OCI-M2 (cell line): ENCODE measurements around the gene CHCHD6.

Experiments
- DNase-seq: peaks from one replicate; lab custom pipeline; 2025; ENCODE audit not compliant: unreplicated experiment; lab: John Stamatoyannopoulos, UW

The CHCHD6 gene

GRCh38 chr3:126917232-126917804 lies 213.3 kb downstream of the CHCHD6 start:
- no peak for DNase-seq

DNA sequence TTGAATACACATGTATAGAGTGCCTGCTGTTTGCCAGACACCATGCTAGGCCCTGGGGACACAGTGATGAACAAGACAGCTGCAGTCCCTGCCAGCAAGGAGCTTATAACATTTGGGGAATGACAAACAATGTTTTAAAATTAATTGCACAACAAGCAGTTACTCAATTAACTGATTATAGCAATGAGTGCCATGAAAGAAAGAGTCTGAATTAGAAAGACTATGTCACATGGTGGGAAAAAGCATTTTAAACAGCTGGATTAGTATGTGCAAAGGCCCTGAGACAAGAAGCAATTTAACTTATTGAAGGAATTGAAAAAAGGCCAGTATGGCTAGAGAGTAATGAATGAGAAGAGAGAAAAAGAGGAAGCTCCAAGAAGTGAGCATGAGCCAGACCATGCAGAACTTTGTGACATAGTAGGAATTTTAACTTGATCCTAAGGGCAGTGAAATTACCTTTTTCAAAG lies 214.3 kb downstream of the CHCHD6 start:
- no peak for DNase-seq

DNA sequence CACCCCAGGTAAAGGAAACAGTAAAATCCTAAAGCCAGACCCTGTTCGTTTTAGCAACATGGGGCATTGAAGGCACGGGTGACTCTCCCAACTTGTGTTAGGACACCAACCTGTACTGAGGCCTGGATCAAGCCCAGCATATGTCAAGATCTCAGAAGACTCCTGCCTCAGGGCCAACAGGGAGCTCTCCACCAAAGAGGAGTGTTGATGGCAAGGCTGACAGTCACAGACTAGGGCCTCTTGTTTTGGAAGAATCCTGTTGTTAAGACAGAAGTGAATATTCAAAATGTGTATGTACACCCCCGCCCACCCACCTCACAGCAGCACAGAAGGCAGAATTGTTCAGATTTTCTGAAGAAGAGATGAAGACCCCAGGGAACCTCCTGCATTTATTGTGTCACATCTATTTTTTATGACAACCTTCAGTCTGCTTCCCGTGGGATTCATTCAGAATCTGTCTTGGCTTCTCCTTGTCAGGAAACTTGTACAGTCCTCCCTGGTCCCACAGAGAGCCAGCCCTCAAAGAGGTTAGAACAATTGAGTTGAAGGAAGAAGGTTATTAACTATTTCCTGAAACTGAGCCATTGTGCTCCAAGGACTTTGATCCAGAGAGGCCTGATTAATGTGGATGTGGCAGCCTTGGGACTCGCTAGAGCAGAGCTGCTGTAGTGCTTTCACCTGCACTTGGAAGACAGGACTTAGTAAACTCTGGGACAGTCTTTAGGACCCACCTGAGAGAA lies 217.2 kb downstream of the CHCHD6 start:
- DNase-seq = no peak

DNA sequence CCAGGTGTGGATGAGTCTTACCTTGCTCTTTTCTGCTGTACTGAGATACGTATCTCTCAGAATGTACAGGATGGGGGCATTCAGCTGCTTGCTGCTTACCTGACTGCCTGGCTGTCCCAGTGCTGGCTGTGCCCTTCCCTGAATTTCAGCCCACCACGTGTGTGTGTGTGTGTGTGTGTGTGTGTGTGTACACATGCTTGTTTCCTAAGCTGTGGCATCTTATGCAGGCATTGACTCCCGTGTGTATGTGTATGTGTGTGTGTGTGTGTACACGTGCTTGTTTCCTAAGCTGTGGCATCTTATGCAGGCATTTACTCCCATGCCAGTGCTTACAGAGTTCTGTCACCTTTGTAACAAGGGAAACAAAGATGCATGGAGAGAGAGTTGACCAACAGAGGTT lies 218.4 kb downstream of the CHCHD6 start:
- no peak for DNase-seq

DNA sequence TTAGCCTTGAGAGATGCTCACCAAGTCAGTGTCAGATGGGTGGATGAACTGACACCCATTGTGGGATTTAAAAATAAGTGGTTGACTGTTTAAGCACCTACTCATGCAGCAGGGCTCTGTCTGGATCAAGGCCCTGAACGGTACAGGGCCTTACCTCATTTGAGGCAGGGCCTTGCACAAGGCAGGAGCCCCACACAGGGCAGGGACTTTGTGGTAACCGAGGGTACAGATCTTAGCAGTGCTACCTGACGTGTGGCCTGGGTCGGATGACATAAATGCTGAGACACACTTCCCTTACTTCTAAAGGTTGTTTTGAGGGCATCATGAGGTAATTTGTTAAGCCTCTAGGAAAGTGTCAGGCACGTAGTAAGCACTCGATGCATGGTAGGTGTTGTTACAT lies 219.4 kb downstream of the CHCHD6 start:
- no peak for DNase-seq

DNA sequence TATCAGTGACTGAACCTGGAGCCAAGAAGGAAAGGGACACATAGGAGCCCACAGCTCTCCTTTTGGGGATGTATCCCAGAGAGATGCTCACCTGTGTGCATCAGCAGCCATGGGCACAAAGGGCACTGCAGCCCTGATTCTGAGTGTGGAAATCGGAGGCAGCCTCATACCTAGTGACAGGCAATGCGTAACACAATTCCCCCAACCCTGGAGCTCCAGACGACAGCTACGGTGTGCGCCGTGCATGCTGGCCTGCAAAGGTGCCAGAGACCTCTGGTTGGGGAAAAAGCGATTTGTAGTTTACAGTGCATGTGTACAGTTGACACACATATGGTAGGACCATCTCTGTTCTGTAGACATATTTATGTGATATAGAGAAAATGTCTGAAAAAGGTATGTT lies 219.9 kb downstream of the CHCHD6 start:
- no peak for DNase-seq

DNA sequence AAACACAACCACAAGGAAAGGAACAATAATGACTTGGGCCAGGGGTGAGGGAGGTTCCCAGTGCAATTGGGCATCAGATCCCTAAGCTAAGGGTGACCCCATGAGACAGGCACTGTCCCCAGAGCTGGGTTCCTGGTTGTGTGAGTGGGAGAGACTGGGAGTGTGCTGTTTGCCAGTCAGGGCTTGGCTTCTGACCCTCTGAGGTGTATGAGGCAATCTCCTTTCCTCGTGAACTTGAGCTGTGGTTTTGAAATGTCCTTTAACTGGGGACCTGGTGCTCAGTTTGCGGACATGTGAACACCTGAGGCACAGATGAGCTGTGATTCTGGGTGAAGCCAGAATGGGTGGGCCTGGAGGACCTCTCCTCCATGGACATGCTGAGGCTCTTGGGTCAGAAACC lies 220.4 kb downstream of the CHCHD6 start:
- DNase-seq = no peak

GRCh38 chr3:126925411-126926171 lies 221.6 kb downstream of the CHCHD6 start:
- DNase-seq = no peak

DNA sequence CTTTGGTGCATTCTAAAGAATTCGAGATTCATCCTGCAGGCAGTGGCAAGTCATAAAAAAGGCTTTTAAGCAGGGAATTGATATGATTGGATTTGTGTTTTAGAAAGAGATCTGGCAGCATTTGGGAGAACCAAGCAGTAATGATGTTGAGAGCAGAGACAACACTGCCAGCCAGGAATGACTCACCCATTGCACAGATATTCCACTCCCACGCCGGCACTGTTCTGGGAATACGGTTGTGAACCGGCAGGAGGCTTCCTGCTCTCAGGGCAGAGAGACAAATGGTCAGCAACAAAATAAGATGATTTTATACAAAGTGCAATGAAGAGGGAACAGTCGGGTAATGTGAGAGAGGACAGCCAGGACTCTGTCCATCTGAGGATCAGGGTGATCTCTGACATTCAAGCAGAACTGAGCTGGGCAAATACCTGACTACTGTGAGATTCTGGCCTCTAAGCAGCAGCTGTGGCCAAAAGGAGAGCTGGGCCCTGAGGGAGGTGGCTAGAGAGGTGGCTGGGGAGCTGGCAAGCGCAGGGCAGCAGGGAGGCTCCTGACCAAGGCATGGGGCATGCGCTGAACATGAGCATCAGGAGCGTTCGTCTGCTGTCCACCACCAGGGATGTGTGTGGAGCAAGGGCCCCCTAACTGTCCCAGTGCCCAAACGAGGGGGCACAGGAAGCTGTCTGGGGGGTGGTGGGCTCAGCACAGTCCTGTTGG lies 222.8 kb downstream of the CHCHD6 start:
- no peak for DNase-seq

DNA sequence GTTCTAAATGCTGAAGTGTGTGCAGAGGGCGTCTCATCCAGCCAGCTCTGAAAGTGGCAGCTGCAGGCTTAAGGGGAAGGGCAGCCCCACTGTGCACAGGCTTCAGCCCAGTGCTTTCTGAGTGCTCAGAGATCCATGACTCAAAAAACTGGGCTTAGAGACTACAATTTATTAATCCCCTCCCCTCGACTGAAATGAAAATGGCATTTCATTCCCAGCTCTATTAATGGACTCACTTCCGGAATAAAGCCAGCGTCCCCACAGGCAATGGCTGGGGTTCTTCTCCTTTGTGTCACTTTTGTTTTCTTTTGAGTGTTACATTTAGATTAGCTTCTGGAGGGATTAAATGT lies 223.3 kb downstream of the CHCHD6 start:
- DNase-seq = no peak

DNA sequence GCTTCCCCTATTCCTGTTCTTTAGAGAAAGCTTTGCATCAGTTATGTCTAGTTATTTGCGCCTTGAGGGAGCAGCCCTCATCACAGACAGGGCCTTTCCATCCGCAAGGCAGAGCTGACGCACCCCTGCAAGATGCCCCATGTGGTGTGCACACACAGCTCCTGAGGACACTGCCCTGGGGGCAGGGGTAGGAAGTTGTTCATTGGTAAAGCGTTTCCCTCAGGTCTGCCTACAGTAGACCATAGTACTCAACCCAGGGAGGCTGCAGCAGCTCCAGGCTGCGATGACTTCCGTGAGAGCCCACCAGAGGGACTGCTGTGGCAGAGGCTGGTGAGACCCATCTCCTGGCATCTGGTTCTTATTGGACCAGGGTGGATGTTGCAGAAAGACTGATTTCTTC lies 223.8 kb downstream of the CHCHD6 start:
- DNase-seq = no peak

- DNase-seq = no peak
Measured at GRCh38 chr3:126928921-126929474, 225.0 kb downstream of the CHCHD6 start.

DNA sequence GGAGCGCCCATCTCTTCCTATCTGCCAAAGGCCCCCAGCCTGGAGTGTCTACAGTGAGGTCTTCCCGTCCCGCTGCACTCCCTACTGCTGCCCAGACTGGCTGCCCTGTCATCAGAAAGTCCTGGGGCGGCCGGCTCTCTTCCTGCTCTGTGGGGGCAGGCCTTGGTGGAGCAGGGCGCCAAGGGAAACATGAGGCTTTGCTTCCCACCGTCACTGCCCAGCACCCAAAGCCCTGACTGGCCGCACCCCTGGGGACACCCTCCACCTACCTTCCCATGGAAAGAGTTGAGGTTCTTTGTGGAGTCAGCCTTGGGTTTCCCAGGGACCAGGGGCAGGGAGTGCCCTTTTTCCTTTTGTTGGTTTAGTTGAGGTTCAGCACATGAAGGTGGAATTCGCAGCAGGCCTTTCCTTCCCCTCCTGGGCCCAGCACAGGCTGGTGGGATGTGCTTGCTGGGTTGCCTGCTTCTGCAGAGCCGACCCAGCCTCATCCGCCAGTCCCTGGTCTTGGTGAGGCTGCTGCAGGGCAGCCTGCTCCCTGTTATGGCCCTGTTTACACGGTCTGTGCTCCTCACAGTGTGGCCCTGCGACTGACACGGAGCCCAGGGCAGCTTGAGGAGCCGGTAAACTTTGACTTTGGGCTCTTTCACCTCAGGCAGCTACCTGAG lies 227.0 kb downstream of the CHCHD6 start:
- no peak for DNase-seq

DNA sequence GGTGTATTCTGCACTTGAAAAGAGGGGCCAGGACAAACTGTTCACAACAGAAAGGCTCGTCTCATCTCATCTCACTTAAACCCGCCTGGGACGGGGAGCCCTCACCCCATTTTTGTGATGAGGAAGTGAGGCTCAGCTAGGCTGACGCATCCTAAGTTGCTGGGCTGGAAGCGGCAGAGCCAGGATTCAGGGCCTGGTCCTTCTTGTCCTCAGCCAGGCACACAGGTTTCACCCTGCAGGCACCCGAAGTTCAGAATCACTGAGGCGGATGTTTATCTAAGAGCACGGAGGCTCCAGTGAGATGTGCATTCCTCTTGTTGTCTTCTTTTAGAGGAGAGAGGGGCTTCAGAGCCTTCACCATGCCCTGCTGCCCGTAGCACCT lies 227.8 kb downstream of the CHCHD6 start:
- no peak for DNase-seq

- DNase-seq = no peak
Measured at GRCh38 chr3:126932188-126932931, 228.3 kb downstream of the CHCHD6 start.

DNA sequence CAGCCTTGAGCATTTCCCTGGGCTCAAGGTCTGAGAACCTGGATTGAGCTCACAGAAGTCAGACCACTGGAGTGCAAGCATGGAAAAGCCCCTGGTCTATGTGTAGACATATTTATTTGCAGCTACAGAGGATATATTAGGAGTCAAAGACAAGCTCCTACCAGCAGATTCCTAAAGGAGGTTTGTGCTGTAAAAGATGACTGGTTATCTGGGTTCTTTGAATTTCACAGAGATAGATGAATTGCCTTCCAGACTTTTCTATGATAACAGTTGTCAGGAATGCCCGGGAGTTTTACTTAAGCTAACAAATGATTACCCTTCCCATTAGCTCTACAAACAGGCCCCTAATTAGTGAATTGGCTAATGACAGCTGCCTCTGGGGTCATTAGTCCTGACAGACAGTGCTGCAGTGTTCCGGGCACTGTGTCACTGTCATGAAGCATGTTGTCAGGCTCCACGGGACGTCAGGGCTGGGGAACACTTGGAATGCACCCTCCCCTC lies 230.0 kb downstream of the CHCHD6 start:
- no peak for DNase-seq

DNA sequence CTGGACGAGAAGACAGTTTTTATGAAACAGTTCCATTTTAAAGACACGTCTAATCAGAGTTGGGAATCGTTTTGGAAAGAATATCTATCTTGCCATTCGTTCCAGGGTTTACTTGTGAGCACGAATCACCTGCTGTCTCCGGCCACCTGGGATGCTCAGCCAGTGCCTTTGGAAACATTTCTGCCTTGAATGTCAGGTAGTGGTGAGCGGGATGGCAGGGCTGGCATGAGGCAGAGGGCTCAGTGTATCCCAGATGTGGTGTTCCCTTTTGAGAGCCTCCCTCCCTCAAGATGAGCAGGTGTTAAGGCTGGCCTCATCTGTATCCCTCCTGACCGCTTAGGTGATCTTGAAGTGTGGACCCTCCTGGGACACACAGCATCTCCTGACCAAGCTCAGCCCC lies 231.0 kb downstream of the CHCHD6 start:
- no peak for DNase-seq

DNA sequence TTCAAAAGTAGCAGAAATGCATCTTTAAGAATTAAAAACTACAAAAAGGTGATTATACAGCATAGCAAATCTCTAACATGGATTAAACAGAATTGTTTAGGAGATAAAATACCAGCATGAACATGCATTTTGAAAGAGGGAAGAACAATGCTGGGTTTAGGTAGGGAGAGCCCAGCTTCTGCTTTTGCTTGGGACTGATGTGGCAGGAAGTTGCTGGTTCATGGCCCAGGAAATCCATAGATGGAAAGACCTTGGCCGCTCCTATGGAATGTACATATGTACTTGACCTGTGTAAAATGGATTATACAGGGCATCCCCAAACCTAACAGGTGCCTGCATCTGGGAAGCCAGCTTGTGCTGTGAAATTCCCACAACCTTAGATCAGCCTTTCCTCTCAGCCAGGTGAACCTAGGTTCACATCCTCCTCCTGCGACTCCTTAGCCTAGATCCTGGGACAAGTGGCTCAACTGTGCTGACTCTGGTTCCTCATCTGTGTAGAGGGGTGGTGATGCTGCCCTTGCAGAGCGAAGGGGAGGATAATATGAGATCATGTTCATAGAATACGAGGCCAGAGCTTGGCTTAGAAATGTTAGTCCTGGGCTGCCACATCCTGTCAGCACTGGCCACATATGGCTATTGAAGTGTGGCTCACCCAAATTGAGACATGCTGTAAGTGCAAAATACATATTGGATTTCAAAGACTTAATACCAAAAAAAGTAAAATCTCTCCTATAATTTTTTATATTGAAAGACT lies 231.9 kb downstream of the CHCHD6 start:
- DNase-seq = no peak

DNA sequence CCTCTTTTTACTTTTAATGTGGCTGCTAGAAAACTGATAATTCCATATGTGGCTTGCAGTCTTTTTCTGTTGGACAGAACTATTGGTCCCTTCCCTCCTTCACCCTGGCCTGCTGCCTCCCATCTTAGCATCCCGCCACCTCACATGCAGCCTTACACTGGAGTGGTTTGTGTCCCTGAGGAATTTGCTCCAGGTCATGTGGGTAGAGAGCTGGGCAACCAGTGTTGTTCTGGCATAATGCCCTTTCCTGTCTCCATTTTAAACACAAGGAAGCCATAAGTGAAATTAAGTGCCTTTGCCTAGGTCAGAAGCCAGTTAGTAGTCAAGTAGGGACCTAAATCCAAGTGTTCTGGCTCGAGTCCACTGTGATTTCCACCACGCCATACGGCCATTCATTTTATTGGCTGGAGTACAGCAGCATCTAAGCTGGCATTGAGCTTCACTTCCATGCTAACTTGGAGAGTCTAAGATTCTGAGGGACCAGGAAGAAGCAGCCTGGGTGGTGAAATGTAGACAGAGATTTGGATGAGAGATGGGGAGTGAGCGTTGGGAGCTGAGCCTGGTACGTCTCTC lies 232.9 kb downstream of the CHCHD6 start:
- DNase-seq = no peak
